Measurements from ENCODE around the gene OBSL1. TPM values are rescaled to one million over a fixed set of nuclear protein-coding genes. Genes with fewer than 3 reads are reported as not detected.

The OBSL1 gene
- total and polyA plus RNA-seq, 2 donors (not counting 3 experiments of a cell fraction or from before 2014, with no cell fraction given) = 16.7 to 20.7 TPM

- H2AFZ ChIP-seq (ENCODE audit: low read depth, low read length) = no peak overlapping the region
- H3K9me3 ChIP-seq (replicated peaks; ENCODE audit: control insufficient read depth, insufficient read depth, low read length) = no peaks in the 10 kb centered on the region
- no peak for TF ChIP-seq JUN (IDR thresholded peaks at IDR 0.05; ENCODE audit: borderline replicate concordance, insufficient read depth, insufficient read length, low read depth)
- no peak for TF ChIP-seq POLR2A (IDR thresholded peaks at IDR 0.05; ENCODE audit: low read depth, low read length)
- no peak for TF ChIP-seq EZH2 (IDR thresholded peaks at IDR 0.05; ENCODE audit: borderline replicate concordance, low read depth, low read length, severe bottlenecking)
- TF ChIP-seq CTCF (IDR thresholded peaks at IDR 0.05; ENCODE audit: extremely low read depth in 1 of 2, insufficient read depth in 1 of 2, low read depth in 1 of 2, low read length in 2 of 2) = no peak
- no peak for TF ChIP-seq GATA2 (IDR thresholded peaks at IDR 0.05; ENCODE audit: insufficient read depth, insufficient read length, low read depth, low read length)
- no peak for TF ChIP-seq POLR2AphosphoS5 (IDR thresholded peaks at IDR 0.05; ENCODE audit: insufficient read depth, low read depth, low read length)
- TF ChIP-seq MAX (IDR thresholded peaks at IDR 0.05; ENCODE audit: insufficient read depth, insufficient read length) = no peak
- TF ChIP-seq FOS (IDR thresholded peaks at IDR 0.05; ENCODE audit: borderline replicate concordance, insufficient read depth, low read length) = no peak
- TF ChIP-seq MYC (IDR thresholded peaks at IDR 0.05; ENCODE audit: low read depth, low read length) = no peak
- H3K4me1 ChIP-seq (ENCODE audit: control insufficient read depth, extremely low read depth, insufficient read depth, low read length) = peaks cover 8% of the 10 kb centered on the region
- H4K20me1 ChIP-seq (replicated peaks; ENCODE audit: control insufficient read depth, extremely low read depth, insufficient read depth, low read length) = no peaks in the 10 kb centered on the region
- ChIA-PET POLR2A (no interaction called here), CTCF (no interaction called here)
- peaks cover 0 to 28% of the 10 kb centered on the region in 2 experiments for H3K36me3 ChIP-seq (ENCODE audit: control insufficient read depth in 2 of 2, extremely low read depth in 1 of 2, insufficient read depth in 2 of 2, low read length in 2 of 2)
- no peak overlapping the region for H3K4me3 ChIP-seq (replicated peaks in 1 of 3; ENCODE audit: insufficient read depth in 1 of 3, low read depth in 1 of 3, low read length in 3 of 3)
- intact Hi-C loops (cut with micrococcal nuclease) (no loop called here), dilution Hi-C loops (cut with MboI; ENCODE audit: extremely low pct_ligation_motif_present, low sequenced_read_pairs) (no loop called here)
- H3K27me3 ChIP-seq (ENCODE audit: control insufficient read depth in 2 of 2, insufficient read depth in 2 of 2, low read length in 2 of 2) = peaks cover 0 to 1% of the 10 kb centered on the region in 2 experiments
- H3K9me1 ChIP-seq (replicated peaks; ENCODE audit: control insufficient read depth, extremely low read depth, insufficient read depth, low read length) = no peaks in the 10 kb centered on the region
- H3K79me2 ChIP-seq (ENCODE audit: control insufficient read depth, insufficient read depth, low read length) = no peaks in the 10 kb centered on the region
- no peak overlapping the region for H3K4me2 ChIP-seq (ENCODE audit: insufficient read depth, low read length)
- no peak overlapping the region for H3K27ac ChIP-seq (ENCODE audit: insufficient read depth, low read depth, low read length)
- no peak overlapping the region for H3K9ac ChIP-seq (replicated peaks; ENCODE audit: extremely low read depth, insufficient read depth, low read length)
- FAIRE-seq (no peak), DNase-seq (ENCODE audit: low read depth, low spot score) (no peak)
- no TSS peak for BruUV-seq (replicated peaks)
Observed at GRCh38 chr2:219502618-219503017, 68.7 kb downstream of the OBSL1 start.

Data from endothelial cell of umbilical vein (primary cell).